DOHH2 (cell line): ENCODE data around the gene PFKL.

Experiments
- H3F3A ChIP-seq: fragments of 200-600 bp; sonication (generic), shearing (Covaris generic); 2 replicates; pipeline ENCODE4 v1.6.0; 2016; ENCODE audit warnings: antibody characterized with exemption, mild to moderate bottlenecking; ENCODE audit not compliant: control insufficient read depth, insufficient read depth
- H3K27ac ChIP-seq: fragments of 200-600 bp; sonication (generic); 2 replicates; pipeline ENCODE4 v1.5.1; 2014; ENCODE audit warnings: low read depth, mild to moderate bottlenecking, low read length, moderate library complexity
- H3K27me3 ChIP-seq: fragments of 200-600 bp; sonication (generic); 2 replicates; pipeline ENCODE4 v1.6.1; 2014; ENCODE audit warnings: mild to moderate bottlenecking, low read length, mixed read lengths; ENCODE audit not compliant: control insufficient read depth
- H3K36me3 ChIP-seq: fragments of 200-600 bp; sonication (generic); 2 replicates; pipeline ENCODE4 v1.6.1; 2014; ENCODE audit warnings: mild to moderate bottlenecking, low read length, moderate library complexity, mixed read lengths; ENCODE audit not compliant: control insufficient read depth
- H3K4me1 ChIP-seq: fragments of 200-600 bp; sonication (generic); 2 replicates; pipeline ENCODE4 v1.6.1; 2014; ENCODE audit warnings: mild to moderate bottlenecking, low read length, mixed read lengths; ENCODE audit not compliant: control insufficient read depth
- H3K4me2 ChIP-seq: fragments of 200-600 bp; sonication (generic); 2 replicates; pipeline ENCODE4 v1.6.0; 2014; ENCODE audit warnings: mild to moderate bottlenecking, low read length, moderate library complexity
- H3K4me3 ChIP-seq: fragments of 200-600 bp; sonication (generic); 2 replicates; pipeline ENCODE4 v1.5.1; 2014; ENCODE audit warnings: mild to moderate bottlenecking, low read length, mixed read lengths
- H3K79me2 ChIP-seq: fragments of 200-600 bp; sonication (generic); 2 replicates; pipeline ENCODE4 v1.6.1; 2014; ENCODE audit warnings: mild to moderate bottlenecking, low read length, mixed read lengths; ENCODE audit not compliant: control insufficient read depth
- H3K9me2 ChIP-seq: fragments of 200-600 bp; sonication (generic); replicated peaks from 2 replicates; pipeline ENCODE4 v1.6.1; 2014; ENCODE audit warnings: mild to moderate bottlenecking, low read length, mixed read lengths; ENCODE audit not compliant: control insufficient read depth
- H3K9me3 ChIP-seq: fragments of 200-600 bp; sonication (generic); 2 replicates; pipeline ENCODE4 v1.6.1; 2014; ENCODE audit warnings: antibody characterized with exemption, low read length, mixed read lengths; ENCODE audit not compliant: control insufficient read depth, insufficient read depth
- H4K20me1 ChIP-seq: fragments of 200-600 bp; sonication (generic); 2 replicates; pipeline ENCODE4 v1.6.0; 2014; ENCODE audit warnings: low read depth, mild to moderate bottlenecking, antibody characterized with exemption, low read length, moderate library complexity; ENCODE audit not compliant: control insufficient read depth, insufficient read depth
- CTCF ChIP-seq: fragments of 200-600 bp; sonication (generic); IDR thresholded peaks from one replicate; pipeline ENCODE4 v1.5.1; 2014; ENCODE audit warnings: antibody characterized with exemption, mild to moderate bottlenecking, low read depth, low read length; ENCODE audit not compliant: poor library complexity, severe bottlenecking
- EZH2phosphoT487 ChIP-seq: fragments of 200-600 bp; sonication (generic); IDR thresholded peaks from 2 replicates; pipeline ENCODE4 v1.6.1; 2017; ENCODE audit warnings: borderline replicate concordance, mild to moderate bottlenecking, antibody characterized with exemption, low read length, moderate library complexity, mixed read lengths

PFKL gene

GRCh38 chr21:44370786-44371410, 71.0 kb downstream of the PFKL start:
- Histone ChIP-seq H3K27me3 (no peaks in the 10 kb centered on the region), H3F3A (no peaks in the 10 kb centered on the region), H4K20me1 (no peaks in the 10 kb centered on the region), H3K9me2 (no peaks in the 10 kb centered on the region), H3K4me2 (no peak overlapping the region), H3K9me3 (peaks cover 12% of the 10 kb centered on the region; the same call in 1 of the 2 replicates), H3K79me2 (no peaks in the 10 kb centered on the region), H3K36me3 (no peaks in the 10 kb centered on the region), H3K27ac (no peak overlapping the region), H3K4me3 (no peak overlapping the region), H3K4me1 (no peaks in the 10 kb centered on the region)
- TF ChIP-seq CTCF (no peak), EZH2phosphoT487 (no peak)

DNA sequence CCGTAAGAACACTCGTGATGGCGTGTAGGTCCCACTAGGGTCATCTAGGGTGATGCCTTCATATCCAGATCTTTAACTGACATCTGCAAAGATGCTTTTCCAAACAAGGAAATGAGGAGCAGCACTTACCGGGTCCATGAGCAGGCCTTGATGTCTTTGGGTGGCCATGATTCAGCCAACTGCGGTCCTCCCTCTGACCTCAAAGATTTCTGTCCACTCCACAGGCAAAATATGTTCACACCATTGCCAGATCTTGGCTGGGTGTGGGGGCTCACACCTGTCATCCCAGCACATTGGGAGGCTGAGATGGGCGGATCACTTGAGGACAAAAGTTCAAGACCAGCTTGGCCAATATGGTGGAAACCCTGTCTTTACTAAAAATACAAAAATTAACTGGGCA, 71.7 kb downstream of the PFKL start:
- Histone ChIP-seq H3K79me2 (no peaks in the 10 kb centered on the region), H3K9me3 (peaks cover 13% of the 10 kb centered on the region; the same call in 1 of the 2 replicates), H3K27ac (no peak overlapping the region), H3K4me3 (no peak overlapping the region), H3K4me1 (no peaks in the 10 kb centered on the region), H3K4me2 (no peak overlapping the region), H3F3A (no peaks in the 10 kb centered on the region), H3K36me3 (no peaks in the 10 kb centered on the region), H3K27me3 (no peaks in the 10 kb centered on the region), H3K9me2 (no peaks in the 10 kb centered on the region), H4K20me1 (no peaks in the 10 kb centered on the region)
- TF ChIP-seq EZH2phosphoT487 (no peak), CTCF (no peak)

DNA sequence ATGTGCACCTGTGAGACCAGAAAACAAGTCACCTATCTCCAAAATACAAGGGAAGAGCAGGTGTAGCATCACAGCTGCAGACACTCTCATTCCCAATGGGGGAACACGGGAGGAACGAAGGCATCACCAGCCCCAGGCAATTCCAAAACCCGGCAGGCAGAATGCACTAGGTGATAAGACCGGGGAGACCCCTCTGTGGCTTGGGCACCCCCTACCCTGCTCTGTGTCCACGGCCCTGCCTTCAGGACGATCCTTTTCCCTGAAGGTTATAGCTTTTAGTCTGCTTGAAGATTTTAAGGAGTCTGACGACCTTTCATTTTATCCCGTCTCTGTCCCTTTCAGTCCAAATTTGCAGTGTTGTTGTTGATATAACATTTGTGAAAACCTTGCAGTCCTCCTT, 72.8 kb downstream of the PFKL start:
- Histone ChIP-seq H3K27me3 (no peaks in the 10 kb centered on the region), H3K4me2 (no peak overlapping the region), H4K20me1 (no peaks in the 10 kb centered on the region), H3K4me1 (no peaks in the 10 kb centered on the region), H3K79me2 (no peaks in the 10 kb centered on the region), H3K27ac (no peak overlapping the region), H3K9me3 (peaks cover 9% of the 10 kb centered on the region; the same call in 1 of the 2 replicates), H3K36me3 (no peaks in the 10 kb centered on the region), H3K4me3 (no peak overlapping the region), H3K9me2 (no peaks in the 10 kb centered on the region), H3F3A (no peaks in the 10 kb centered on the region)
- TF ChIP-seq EZH2phosphoT487 (no peak), CTCF (no peak)
